Endothelial cell of umbilical vein (primary cell): Measurements from ENCODE around the gene OXNAD1. TPM values are rescaled to one million over a fixed set of nuclear protein-coding genes. Genes with fewer than 3 reads are reported as not detected.

Source experiments
- BruUV-seq: library from RNA; stranded (reverse); fragments of 400-500 nt; replicated peaks from 2 replicates; lab custom pipeline; 2021; lab: Mats Ljungman, UMichigan
- CTCF ChIA-PET: fragments of 300-600, 350-600 bp; sonication (Branson Sonifier 250); formaldehyde crosslinking; loops from one replicate; lab custom pipeline; 2021; ENCODE audit warnings: antibody characterized with exemption, inconsistent platforms; lab: Charles Lee
- POLR2A ChIA-PET: fragments of 300-600, 350-600 bp; sonication (Branson Sonifier 250); formaldehyde crosslinking; loops from one replicate; lab custom pipeline; 2021; ENCODE audit warnings: antibody characterized with exemption, inconsistent platforms; lab: Charles Lee
- DNase-seq: peaks from one replicate; pipeline ENCODE4 v3.0.0-alpha.2; 2011; ENCODE audit warnings: low read depth, low spot score
- FAIRE-seq: peaks from 2 replicates; lab custom pipeline; 2011; peaks lifted over from hg19 to GRCh38; lab: Jason Lieb, UNC
- H2AFZ ChIP-seq: 2 replicates; pipeline ENCODE4 v1.6.0; 2012; ENCODE audit warnings: low read depth, low read length, control low read depth, inconsistent platforms
- H3K27ac ChIP-seq: 2 replicates; pipeline ENCODE4 v1.5.1; 2011; ENCODE audit warnings: low read depth, mild to moderate bottlenecking, control low read depth, low read length, moderate library complexity; ENCODE audit not compliant: insufficient read depth
- H3K27me3 ChIP-seq, 2 experiments: 2 replicates each; pipeline versions ENCODE4 v1.6.0 to v1.6.1; 2011; ENCODE audit warnings: low read length in 2 of 2, mixed read lengths in 1 of 2; ENCODE audit not compliant: control insufficient read depth in 2 of 2, insufficient read depth in 2 of 2
- H3K36me3 ChIP-seq, 2 experiments: 2 replicates in 1 of 2; 3 replicates in 1 of 2; pipeline ENCODE4 v1.5.1; 2011; ENCODE audit warnings: low read length in 2 of 2, mild to moderate bottlenecking in 1 of 2, moderate library complexity in 1 of 2; ENCODE audit not compliant: control insufficient read depth in 2 of 2, insufficient read depth in 2 of 2; ENCODE audit errors: extremely low read depth in 1 of 2
- H3K4me1 ChIP-seq: 3 replicates; pipeline ENCODE4 v1.5.1; 2011; ENCODE audit warnings: mild to moderate bottlenecking, low read length; ENCODE audit not compliant: control insufficient read depth, insufficient read depth; ENCODE audit errors: extremely low read depth
- H3K4me2 ChIP-seq: 2 replicates; pipeline ENCODE4 v1.6.1; 2011; ENCODE audit warnings: low read length, control low read depth, mixed read lengths; ENCODE audit not compliant: insufficient read depth
- H3K4me3 ChIP-seq, 3 experiments: fragments of 200-600 bp in 1 of 3; sonication (generic), shearing (Covaris generic) in 1 of 3; replicated peaks in 1 of 3; 2 replicates each; pipeline ENCODE4 v1.5.1; 2011 to 2016; ENCODE audit warnings: control low read depth in 3 of 3, low read length in 3 of 3, mild to moderate bottlenecking in 2 of 3, inconsistent platforms in 1 of 3, low read depth in 1 of 3, moderate library complexity in 1 of 3; ENCODE audit not compliant: insufficient read depth in 1 of 3
- H3K79me2 ChIP-seq: 2 replicates; pipeline ENCODE4 v1.6.0; 2012; ENCODE audit warnings: low read length, inconsistent platforms; ENCODE audit not compliant: control insufficient read depth, insufficient read depth
- H3K9ac ChIP-seq: replicated peaks from 2 replicates; pipeline ENCODE3; 2011; ENCODE audit warnings: low read length, control low read depth; ENCODE audit not compliant: insufficient read depth; ENCODE audit errors: extremely low read depth
- H3K9me1 ChIP-seq: replicated peaks from 3 replicates; pipeline ENCODE4 v1.6.0; 2011; ENCODE audit warnings: mild to moderate bottlenecking, low read length; ENCODE audit not compliant: control insufficient read depth, insufficient read depth; ENCODE audit errors: extremely low read depth
- H3K9me3 ChIP-seq: replicated peaks from 2 replicates; pipeline ENCODE4 v1.5.1; 2012; ENCODE audit warnings: low read length, inconsistent platforms; ENCODE audit not compliant: control insufficient read depth, insufficient read depth
- H4K20me1 ChIP-seq: replicated peaks from 2 replicates; pipeline ENCODE3; 2011; ENCODE audit warnings: mild to moderate bottlenecking, low read length; ENCODE audit not compliant: control insufficient read depth, insufficient read depth; ENCODE audit errors: extremely low read depth
- GATA2 ChIP-seq: IDR thresholded peaks from 2 replicates; pipeline ENCODE4 v1.7.0; 2011; ENCODE audit warnings: low read depth, mild to moderate bottlenecking, moderate library complexity, mixed read lengths, low read length; ENCODE audit not compliant: insufficient read length, insufficient read depth
- POLR2A ChIP-seq: IDR thresholded peaks from 2 replicates; pipeline ENCODE4 v1.6.1; 2012; ENCODE audit warnings: low read depth, mild to moderate bottlenecking, control low read depth, low read length
- POLR2AphosphoS5 ChIP-seq: IDR thresholded peaks from 2 replicates; pipeline ENCODE4 v1.6.1; 2012; ENCODE audit warnings: low read depth, mild to moderate bottlenecking, control low read depth, low read length, moderate library complexity; ENCODE audit not compliant: insufficient read depth
- dilution Hi-C: fragments of 300-500 bp; cut with MboI; formaldehyde crosslinking; loops from one replicate; pipeline ENCODE4 v1.15.0; 2019; ENCODE audit warnings: low sequenced_read_pairs; ENCODE audit not compliant: extremely low pct_ligation_motif_present
- intact Hi-C: fragments of 100-400 bp; cut with micrococcal nuclease; formaldehyde crosslinking; loops from one replicate; pipeline ENCODE4 v1.10.0; 2022
- polyA plus RNA-seq, 4 experiments: library from polyadenylated mRNA; depleted of rRNA in 3 of 4; stranded (reverse) in 3 of 4; unstranded in 1 of 4; fragments of >200 nt; gene quantifications; 2 replicates each; pipeline versions ENCODE4 v1.2.1 to v1.2.3, GENCODE V29; 2011 to 2012; ENCODE audit warnings: missing spikeins in 1 of 4
- total RNA-seq: library from RNA; stranded (reverse); gene quantifications from 2 replicates; pipeline ENCODE4 v1.2.3, GENCODE V29; 2021
- TF ChIP-seq, protein P1 (sequence below), 2 donors: IDR thresholded peaks; 1 replicate in 1 of 2; 2 replicates in 1 of 2; pipeline ENCODE4 v1.5.1; 2011; ENCODE audit warnings: low read length in 2 of 2, mild to moderate bottlenecking in 2 of 2, moderate library complexity in 2 of 2, control low read depth in 1 of 2, inconsistent platforms in 1 of 2, low read depth in 1 of 2; ENCODE audit not compliant: insufficient read depth in 1 of 2; ENCODE audit errors: extremely low read depth in 1 of 2

Gene OXNAD1
- total and polyA plus RNA-seq, 2 donors (not counting 3 experiments of a cell fraction or from before 2014, with no cell fraction given) = 5.5 to 9.7 TPM

DNA sequence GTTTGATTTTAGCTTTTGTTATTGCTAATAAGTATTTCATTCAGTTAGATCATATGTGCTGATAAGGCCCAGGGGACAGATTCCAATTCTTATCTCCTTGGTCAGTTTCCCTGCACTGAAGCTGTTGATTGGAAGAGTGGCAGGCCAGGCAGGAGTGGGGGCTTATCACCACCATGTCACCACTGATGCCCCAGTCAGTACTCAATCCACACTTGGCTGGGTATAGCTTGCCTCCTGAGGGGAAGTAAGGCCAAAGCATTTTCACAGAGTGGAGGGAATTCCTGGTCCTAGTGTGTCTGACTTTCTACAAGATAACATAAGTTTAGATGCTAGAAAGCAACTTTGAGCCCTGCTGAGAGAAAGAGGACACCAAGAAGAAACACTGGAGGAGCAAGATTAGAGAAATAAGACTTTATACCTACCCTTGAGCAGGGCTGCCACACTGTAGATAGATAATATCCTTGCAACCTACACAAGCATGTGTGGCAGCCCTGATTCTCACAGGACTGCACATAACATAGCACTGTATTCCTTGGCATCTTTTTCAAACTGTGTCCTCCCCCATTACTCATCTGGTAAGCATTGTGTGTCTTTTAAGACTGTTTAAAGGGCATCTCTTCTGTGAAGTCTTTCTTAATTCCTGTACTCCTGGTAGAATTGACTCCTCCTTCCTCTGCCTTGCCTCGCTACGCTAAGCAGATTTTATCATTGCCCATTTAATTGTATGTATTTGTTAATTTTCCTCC is 24.3 kb downstream of the OXNAD1 start:
- Histone ChIP-seq H3K36me3 (peaks cover 1 to 3% of the 10 kb centered on the region in 2 experiments), H3K27ac (no peak overlapping the region), H3K4me2 (no peak overlapping the region), H3K4me1 (peaks cover 2% of the 10 kb centered on the region), H4K20me1 (no peaks in the 10 kb centered on the region), H3K79me2 (no peaks in the 10 kb centered on the region), H3K4me3 (no peak overlapping the region), H3K27me3 (no peaks in the 10 kb centered on the region), H3K9ac (no peak overlapping the region), H3K9me3 (no peaks in the 10 kb centered on the region), H3K9me1 (no peaks in the 10 kb centered on the region), H2AFZ (no peak overlapping the region)
- FAIRE-seq (no peak), DNase-seq (no peak)
- intact Hi-C loops (no loop called here), dilution Hi-C loops (no loop called here)
- CTCF ChIA-PET = interaction anchor here (1.1 to 4.6 kb wide), 15 partner anchors 10 to 313 kb away, joined by 3 to 197 read pairs (median 6); no protein-coding TSS in a partner anchor
- no TSS peak for BruUV-seq
- peak; percentile 14 for TF ChIP-seq GATA2
- TF ChIP-seq POLR2AphosphoS5 = no peak
- POLR2A ChIA-PET = no interaction called here

DNA sequence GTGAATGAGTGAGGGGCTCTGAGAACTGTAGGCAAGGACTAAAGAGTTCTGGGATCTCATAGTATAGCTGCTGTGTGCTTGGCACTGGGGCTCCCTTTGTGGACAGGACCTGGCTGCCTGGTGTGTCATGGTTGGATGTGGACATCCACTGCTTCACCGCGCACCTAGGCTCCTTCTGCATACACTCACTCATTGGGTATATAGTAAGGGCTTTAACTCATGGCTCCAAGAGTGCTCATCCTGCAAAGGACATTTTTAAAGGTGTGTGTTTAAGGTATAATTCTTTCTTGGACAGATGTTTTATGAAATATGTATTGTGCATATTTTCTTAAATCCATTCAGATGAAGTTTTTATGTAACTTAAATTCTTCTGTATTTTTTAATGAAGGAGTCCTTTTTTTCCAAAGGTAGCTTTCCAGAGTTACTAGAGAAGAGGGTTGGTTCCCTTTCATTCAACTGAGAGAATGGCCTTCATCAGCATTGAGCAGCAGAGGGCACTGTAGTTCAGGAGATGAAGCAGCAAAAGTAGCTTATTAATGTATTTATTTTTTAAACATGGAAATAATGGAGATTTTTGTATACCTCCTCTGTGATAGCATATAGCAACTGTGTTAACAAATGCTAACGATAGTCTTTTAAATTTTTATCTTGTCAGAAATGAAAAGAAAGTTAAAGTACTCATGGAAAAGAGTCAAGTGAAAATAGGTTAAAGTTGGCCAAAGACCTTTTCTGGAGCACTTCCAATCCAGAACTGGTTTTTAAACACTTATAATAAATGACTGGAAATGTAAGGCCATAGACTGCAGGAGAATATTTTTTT is 25.2 kb downstream of the OXNAD1 start:
- H2AFZ ChIP-seq = no peak overlapping the region
- no peak for FAIRE-seq
- H3K4me1 ChIP-seq = peaks cover 2% of the 10 kb centered on the region
- H3K4me2 ChIP-seq = no peak overlapping the region
- dilution Hi-C loops = no loop called here
- peaks cover 1 to 6% of the 10 kb centered on the region in 2 experiments for H3K36me3 ChIP-seq
- ChIA-PET CTCF (interaction anchor here (0.6 to 4.6 kb wide), 73 partner anchors 9 to 1551 kb away, joined by 3 to 197 read pairs (median 5); partner anchors contain the start of genes DPH3 and OXNAD1), POLR2A (no interaction called here)
- intact Hi-C loops = loop anchor here (1.0 to 2.0 kb wide), 3 partner anchors 21 to 260 kb away; no protein-coding TSS in a partner anchor
- no peak overlapping the region for H3K4me3 ChIP-seq
- H4K20me1 ChIP-seq = no peaks in the 10 kb centered on the region
- no peaks in the 10 kb centered on the region for H3K27me3 ChIP-seq
- H3K9me1 ChIP-seq = no peaks in the 10 kb centered on the region
- no peak overlapping the region for H3K27ac ChIP-seq
- H3K9ac ChIP-seq = no peak overlapping the region
- peak; percentile 70 for DNase-seq
- TF ChIP-seq, protein P1, sequence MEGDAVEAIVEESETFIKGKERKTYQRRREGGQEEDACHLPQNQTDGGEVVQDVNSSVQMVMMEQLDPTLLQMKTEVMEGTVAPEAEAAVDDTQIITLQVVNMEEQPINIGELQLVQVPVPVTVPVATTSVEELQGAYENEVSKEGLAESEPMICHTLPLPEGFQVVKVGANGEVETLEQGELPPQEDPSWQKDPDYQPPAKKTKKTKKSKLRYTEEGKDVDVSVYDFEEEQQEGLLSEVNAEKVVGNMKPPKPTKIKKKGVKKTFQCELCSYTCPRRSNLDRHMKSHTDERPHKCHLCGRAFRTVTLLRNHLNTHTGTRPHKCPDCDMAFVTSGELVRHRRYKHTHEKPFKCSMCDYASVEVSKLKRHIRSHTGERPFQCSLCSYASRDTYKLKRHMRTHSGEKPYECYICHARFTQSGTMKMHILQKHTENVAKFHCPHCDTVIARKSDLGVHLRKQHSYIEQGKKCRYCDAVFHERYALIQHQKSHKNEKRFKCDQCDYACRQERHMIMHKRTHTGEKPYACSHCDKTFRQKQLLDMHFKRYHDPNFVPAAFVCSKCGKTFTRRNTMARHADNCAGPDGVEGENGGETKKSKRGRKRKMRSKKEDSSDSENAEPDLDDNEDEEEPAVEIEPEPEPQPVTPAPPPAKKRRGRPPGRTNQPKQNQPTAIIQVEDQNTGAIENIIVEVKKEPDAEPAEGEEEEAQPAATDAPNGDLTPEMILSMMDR (IDR thresholded peaks at IDR 0.05; ENCODE audit: extremely low read depth in 1 of 2, insufficient read depth in 1 of 2, low read depth in 1 of 2, low read length in 2 of 2) = peak; percentile 58 to 60
- TF ChIP-seq POLR2A = no peak
- no TSS peak for BruUV-seq
- no peaks in the 10 kb centered on the region for H3K9me3 ChIP-seq
- H3K79me2 ChIP-seq = no peaks in the 10 kb centered on the region
